ENCODE results near the gene TIMM50.
"Not testable (repeated sequence)": the region's sequence is repeated elsewhere in the genome, so short reads cannot be mapped to it uniquely, and the experiment has no call there.

Gene TIMM50

GRCh38 chr19:39480337-39481228, at the start of gene TIMM50:
Gene TIMM50, plus strand, starts transcription at chr19:39480838. Its CDS starts 16 bp downstream, at chr19:39480854.
- DNase-seq, result peak; percentile 100

DNA sequence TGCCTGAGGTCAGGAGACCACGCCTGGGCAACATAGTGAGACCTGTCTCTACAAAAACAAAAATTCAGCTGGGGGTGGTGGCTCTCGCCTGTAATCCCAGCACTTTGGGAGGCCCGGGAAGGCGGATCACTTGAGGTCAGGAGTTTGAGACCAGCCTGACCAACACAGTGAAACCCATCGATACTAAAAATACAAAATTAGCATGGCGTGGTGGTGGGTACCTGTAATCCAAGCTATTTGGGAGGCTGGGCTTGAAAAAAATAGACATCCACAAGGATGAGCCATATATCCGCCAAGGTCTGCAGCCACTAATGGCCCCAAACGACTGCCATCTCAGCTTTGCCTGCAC, 48.0 kb upstream of the TIMM50 start:
- DNase-seq, result no peak

DNA sequence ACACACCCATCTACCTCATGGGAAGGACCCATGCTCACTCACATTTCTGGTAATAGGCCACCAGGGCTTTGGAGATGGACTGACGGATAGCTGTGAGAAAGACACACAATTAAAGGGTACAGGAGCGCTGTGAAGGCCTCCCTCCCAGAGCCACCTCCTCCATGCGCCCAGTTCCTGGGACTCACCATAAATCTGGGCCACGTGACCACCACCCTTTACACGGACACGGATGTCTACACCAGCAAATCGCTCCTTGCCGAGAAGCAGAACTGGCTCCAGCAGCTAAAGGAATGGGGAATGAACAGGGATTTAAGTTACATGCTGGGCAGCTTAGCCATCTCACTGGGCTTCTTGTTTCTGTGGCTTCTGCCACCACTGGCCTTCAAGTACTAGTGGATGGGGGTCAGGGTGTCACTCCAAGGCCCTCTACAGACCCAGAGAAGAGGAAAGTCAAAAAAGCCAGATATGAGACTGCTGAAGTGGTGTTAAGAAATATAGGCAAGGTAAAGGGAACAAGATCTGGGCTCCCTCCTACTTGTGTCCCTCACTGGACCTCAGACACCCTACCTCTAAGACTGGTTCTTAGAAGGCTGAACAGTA, 47.1 kb upstream of the TIMM50 start:
- DNase-seq, result no peak

GRCh38 chr19:39434123-39435076, 46.2 kb upstream of the TIMM50 start:
- DNase-seq, result no peak

- DNase-seq, result peak; percentile 100
Measured at GRCh38 chr19:39435499-39436349, 44.9 kb upstream of the TIMM50 start, which contains the start of gene RPS16. Gene RPS16, minus strand, starts transcription at chr19:39435949. Its CDS starts 54 bp downstream, at chr19:39435895.

DNA sequence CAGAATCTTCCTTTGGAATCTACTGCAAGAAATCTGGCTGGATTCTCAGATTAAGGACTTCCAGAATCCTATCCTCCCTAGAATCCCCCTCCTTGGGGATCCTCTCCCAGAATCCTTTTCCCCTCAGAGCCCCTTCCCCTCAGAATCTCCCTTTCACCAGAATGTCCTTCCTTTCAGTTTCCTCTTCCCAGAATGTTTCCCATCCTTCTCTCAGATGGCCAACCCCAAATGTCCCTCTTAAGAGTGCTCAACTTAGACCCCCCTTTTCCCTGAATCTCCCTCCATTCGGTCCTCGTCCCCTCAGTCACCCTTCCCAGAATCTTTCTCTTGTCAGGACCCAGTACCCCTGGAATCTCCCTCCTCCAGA, 44.3 kb upstream of the TIMM50 start:
- no peak for DNase-seq

- DNase-seq, result peak; percentile 12
Measured at GRCh38 chr19:39438270-39438934, 42.2 kb upstream of the TIMM50 start.

GRCh38 chr19:39444598-39445195, 35.9 kb upstream of the TIMM50 start:
- DNase-seq, result no peak

DNA sequence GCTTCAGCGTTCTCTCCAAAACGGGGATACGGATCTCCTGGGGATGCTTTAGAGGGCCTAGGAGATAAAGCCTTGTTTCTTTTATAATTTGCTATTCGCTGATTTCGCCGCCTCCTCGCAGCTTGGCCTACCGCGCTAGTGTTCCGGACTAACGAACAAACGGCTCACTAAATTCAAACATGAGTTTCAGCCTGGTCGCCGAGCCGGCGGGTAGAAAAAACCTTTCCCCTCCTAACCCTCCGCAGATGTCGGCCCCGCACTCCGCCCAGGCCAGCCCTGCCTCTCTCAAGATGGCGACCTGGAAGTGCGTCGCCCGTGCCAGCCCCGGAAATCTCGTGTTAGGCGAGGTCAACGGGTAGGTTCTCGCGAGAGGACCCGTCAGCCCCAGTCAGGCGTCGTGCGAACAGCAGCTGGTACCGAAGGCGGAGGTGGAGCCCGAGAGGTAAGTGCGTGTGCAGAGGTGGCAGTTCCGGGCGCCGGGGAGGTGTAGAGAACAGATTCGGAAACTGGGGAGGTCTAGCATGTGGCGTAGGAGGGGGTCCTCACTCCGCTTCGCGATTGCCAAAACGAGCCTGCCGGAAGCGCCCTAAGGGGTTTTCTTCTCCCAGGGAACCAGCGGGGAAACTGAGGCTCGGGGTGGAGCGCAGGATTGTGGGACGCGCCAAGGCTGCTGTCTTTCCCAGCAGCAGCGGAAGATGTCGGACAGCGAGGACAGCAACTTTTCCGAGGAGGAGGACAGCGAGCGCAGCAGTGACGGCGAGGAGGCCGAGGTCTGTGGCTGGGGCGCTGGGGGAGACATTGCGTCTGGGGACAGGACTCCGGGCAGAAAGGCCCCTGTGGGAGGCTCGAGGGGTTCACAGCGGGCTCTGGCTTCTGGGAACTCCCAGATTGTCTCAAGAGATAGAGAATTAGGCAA, 35.2 kb upstream of the TIMM50 start, which contains the start of gene SUPT5H:
Gene SUPT5H (plus strand): TSS at position 387 of the 916 bp plus-strand sequence. CDS start 309 bp downstream, at position 696.
- peak; percentile 99 for DNase-seq

DNA sequence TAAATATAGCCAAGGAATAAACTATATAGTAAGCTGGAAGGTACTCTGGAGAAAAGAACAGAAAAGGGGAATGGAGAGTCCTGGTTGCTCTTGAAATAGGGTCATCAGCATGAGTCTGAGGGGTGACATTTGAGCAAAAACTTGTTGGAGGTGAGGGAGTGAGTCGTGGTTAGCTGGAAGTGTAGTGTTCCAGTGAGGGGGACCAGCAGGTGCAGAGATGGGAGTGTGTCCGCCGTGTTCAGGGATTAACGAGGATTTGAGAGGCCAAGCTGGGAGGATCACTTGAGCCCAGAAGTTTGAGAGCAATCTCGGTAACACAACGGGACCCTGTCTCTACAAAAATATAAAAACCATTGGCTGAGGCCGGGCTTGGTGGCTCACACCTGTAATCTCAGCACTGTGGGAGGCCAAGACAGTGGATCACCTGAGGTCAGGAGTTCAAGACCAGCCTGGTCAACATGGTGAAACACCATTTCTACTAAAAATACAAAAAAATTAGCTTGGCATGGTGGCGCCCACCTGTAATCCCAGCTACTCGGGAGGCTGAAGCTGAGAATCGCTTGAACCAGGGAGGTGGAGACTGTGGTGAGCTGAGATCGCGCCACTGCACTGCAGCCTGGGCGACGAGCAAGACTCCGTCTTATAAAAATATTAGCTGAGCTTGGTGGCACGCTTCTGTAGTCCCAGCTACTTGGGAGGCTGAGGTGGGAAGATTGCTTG, 34.1 kb upstream of the TIMM50 start:
- no peak for DNase-seq

DNA sequence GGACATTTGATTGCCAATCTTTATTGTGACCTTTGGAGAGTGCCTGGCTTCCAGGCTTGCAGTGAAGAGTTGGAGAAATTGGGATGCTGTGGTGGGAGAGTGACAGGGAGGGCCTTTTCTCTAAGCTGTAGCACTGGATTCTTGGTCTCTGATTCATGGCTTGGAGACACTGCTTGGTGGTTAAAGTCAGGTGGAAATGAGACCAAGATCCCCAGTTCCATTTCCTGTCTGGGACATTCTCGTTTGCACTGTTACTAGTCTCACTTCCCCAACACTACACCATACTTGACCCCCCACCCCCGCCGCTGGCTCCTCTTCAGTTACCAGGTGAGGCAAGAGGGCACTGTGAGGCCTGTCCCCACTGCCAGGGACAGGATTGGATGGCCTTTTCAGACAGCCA, 32.4 kb upstream of the TIMM50 start:
- DNase-seq, result no peak

- DNase-seq, result no peak
Measured at GRCh38 chr19:39449116-39449797, 31.4 kb upstream of the TIMM50 start.

DNA sequence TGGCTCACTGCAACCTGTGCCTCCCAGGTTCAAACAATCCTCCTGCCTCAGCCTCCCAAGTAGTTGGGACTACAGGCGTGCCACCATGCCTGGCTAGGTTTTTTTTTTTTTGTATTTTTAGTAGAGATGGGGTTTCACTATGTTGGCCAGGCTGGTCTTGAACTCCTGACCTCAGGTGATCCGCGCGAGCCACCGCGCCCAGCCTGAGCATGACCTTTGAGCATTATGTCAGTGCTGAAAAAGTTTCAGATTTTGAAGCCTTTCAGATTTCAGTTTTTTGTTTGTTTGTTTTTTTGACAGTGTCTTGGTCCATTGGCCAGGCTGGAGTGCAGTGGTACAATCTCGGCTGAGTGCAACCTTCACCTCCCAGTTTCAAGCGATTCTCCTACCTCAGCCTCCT, 29.4 kb upstream of the TIMM50 start:
- DNase-seq, result not testable (repeated sequence)

DNA sequence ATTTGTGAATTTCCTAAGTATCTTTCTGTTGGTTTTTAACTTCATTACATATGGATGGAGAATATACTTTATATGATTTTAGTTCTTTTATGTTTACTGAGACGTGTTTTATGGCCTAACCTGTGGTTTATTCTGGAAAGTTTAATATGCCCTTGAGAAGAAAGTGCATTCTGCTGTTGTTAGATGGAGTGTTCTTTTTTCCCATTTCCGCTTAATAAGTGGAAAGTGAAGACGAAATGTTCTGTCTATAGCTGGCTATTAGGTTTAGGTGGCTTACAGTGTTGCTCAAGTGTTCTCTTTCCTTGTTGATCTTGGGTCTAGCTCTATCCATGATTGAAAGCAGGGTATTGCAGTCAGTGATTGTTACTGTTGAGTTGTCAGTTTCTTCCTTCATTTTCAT, 17.2 kb upstream of the TIMM50 start:
- no peak for DNase-seq

DNA sequence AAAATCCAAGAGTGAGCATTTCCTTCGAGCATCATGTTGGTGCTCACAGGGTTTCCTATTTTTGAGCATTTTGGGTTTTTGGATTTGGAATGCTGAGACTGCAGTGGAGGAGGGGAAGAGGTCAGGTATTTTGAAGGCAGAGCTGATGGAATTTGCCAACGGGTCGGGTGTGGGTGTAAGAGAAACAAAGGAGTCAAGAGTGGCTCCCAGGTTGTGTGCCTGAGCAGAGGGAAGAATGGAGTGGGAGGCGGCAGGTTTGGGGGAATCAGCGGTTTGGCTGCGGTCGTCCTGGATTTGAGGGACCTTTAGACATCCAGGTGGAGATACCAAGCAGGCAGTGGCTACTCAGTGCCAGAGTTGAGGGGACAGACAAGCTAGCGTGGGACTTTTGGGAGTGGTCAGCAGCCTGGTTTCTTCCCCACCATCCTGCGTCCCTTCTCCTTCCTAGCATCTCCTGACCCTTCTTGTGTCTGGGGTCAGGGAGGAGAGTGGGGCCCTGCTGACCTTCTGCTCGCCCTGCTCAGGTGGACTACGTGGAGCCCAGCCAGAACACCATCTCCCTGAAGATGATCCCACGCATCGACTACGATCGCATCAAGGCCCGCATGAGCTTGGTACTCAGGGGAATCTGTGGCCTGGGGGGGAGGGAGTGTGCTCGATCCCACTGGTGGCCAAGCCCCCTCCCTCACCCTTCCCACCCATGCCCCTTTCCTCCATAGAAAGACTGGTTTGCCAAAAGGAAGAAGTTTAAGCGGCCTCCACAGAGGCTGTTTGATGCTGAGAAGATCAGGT, 14.5 kb upstream of the TIMM50 start:
- DNase-seq, result no peak

DNA sequence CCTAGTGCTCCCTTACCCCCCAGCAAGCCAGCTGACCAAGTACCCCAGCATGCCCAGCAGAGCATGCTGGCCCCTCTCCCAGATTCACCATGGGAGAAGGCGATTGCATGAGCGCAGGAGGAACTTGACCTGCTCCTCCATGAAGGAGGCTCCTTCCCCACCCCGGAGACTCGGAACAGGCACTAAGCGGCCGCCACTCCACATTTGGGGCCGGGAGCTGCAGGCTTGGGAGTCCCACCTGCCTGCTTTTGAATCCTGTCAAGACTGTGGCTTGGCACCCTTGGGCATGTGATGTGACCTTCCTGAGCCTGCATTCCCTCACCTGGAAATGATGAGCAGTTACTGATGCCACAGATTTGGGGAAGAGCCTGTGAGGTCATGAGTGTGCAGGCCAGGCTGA, 12.7 kb upstream of the TIMM50 start:
- DNase-seq, result no peak

GRCh38 chr19:39469036-39469435, 11.6 kb upstream of the TIMM50 start:
- DNase-seq, result no peak

- no peak for DNase-seq
Measured at GRCh38 chr19:39469567-39469966, 11.1 kb upstream of the TIMM50 start.
